ENCODE measurements around the gene SPACDR.

GRCh38 chr7:100478958-100479660 is 15.0 kb upstream of the SPACDR start, which contains the start of gene TSC22D4:
- TF ChIP-seq CTCF (IDR thresholded peaks at IDR 0.05) (no peak), TCF7L2 (IDR thresholded peaks at IDR 0.05; ENCODE audit: low read depth, low read length) (no peak), POLR2AphosphoS5 (IDR thresholded peaks at IDR 0.05; ENCODE audit: low read depth, low read length) (peak; percentile 62; the same call in 1 of the 2 replicates)

Measured in Panc1 (cell line).